IPS-18c (cell line): Measurements from ENCODE around the gene MAGEA9B.
"Not testable (repeated sequence)": the region's sequence is repeated elsewhere in the genome, so short reads cannot be mapped to it uniquely, and the experiment has no call there.

Source experiments
- H3K4me3 ChIP-seq: 2 replicates; pipeline ENCODE4 v1.7.0; 2013; ENCODE audit warnings: low read depth, mild to moderate bottlenecking, low read length, moderate library complexity; ENCODE audit not compliant: insufficient read depth
- H3K9me3 ChIP-seq: one replicate; pipeline ENCODE4 v1.6.1; 2013; ENCODE audit warnings: mild to moderate bottlenecking, low read length, moderate library complexity; ENCODE audit not compliant: control insufficient read depth, insufficient read depth

MAGEA9B gene

GRCh38 chrX:149587359-149587758 lies at the start of gene MAGEA9B:
TSS of gene MAGEA9B (minus strand) at chrX:149587459. CDS start at chrX:149583179, 4,280 bp downstream.
- H3K9me3 ChIP-seq, H3K4me3 ChIP-seq: not testable (repeated sequence)

GRCh38 chrX:149633511-149633910 lies 46.3 kb upstream of the MAGEA9B start:
- H3K9me3 ChIP-seq, result peaks cover 6% of the 10 kb centered on the region
- no peak overlapping the region; the same call in 1 of the 2 replicates for H3K4me3 ChIP-seq

GRCh38 chrX:149631234-149632165 lies 44.2 kb upstream of the MAGEA9B start, which contains the start of gene TMEM185A:
TSS of gene TMEM185A (minus strand) at chrX:149631792. CDS start at chrX:149631580, 212 bp downstream.
- Histone ChIP-seq H3K4me3 (peak within 1 kb of the TSS; percentile 61), H3K9me3 (peaks cover 8% of the 10 kb centered on the region)

- Histone ChIP-seq H3K9me3 (peaks cover 8% of the 10 kb centered on the region), H3K4me3 (peak overlapping the region; percentile 59)
Observed at GRCh38 chrX:149630681-149631233, 43.5 kb upstream of the MAGEA9B start.

GRCh38 chrX:149629730-149630387 lies 42.6 kb upstream of the MAGEA9B start:
- no peak overlapping the region for H3K4me3 ChIP-seq
- H3K9me3 ChIP-seq, result peaks cover 8% of the 10 kb centered on the region

GRCh38 chrX:149628768-149629167 lies 41.5 kb upstream of the MAGEA9B start:
- Histone ChIP-seq H3K9me3 (peaks cover 8% of the 10 kb centered on the region), H3K4me3 (no peak overlapping the region)

- no peak overlapping the region for H3K4me3 ChIP-seq
- H3K9me3 ChIP-seq, result peaks cover 8% of the 10 kb centered on the region
Observed at GRCh38 chrX:149628280-149628679, 41.0 kb upstream of the MAGEA9B start.

- not testable (repeated sequence) for H3K4me3 ChIP-seq, H3K9me3 ChIP-seq
Observed at GRCh38 chrX:149626829-149627228, 39.6 kb upstream of the MAGEA9B start.

GRCh38 chrX:149619662-149620061 lies 32.4 kb upstream of the MAGEA9B start:
- H3K9me3 ChIP-seq, H3K4me3 ChIP-seq: not testable (repeated sequence)

- Histone ChIP-seq H3K9me3 (no peaks in the 10 kb centered on the region), H3K4me3 (no peak overlapping the region)
Observed at GRCh38 chrX:149618871-149619270, 31.6 kb upstream of the MAGEA9B start.

GRCh38 chrX:149611623-149612175 lies 24.4 kb upstream of the MAGEA9B start:
- no peak overlapping the region for H3K4me3 ChIP-seq
- H3K9me3 ChIP-seq, result no peaks in the 10 kb centered on the region

- Histone ChIP-seq H3K9me3 (no peaks in the 10 kb centered on the region), H3K4me3 (no peak overlapping the region)
Observed at GRCh38 chrX:149610511-149610910, 23.3 kb upstream of the MAGEA9B start.

GRCh38 chrX:149607699-149608098 lies 20.4 kb upstream of the MAGEA9B start:
- Histone ChIP-seq H3K9me3 (no peaks in the 10 kb centered on the region), H3K4me3 (no peak overlapping the region)

GRCh38 chrX:149605248-149605885 lies 18.1 kb upstream of the MAGEA9B start:
- H3K9me3 ChIP-seq, H3K4me3 ChIP-seq: not testable (repeated sequence)

GRCh38 chrX:149598603-149599002 lies 11.3 kb upstream of the MAGEA9B start:
- H3K4me3 ChIP-seq, H3K9me3 ChIP-seq: not testable (repeated sequence)

GRCh38 chrX:149595943-149596342 lies 8.7 kb upstream of the MAGEA9B start:
- H3K4me3 ChIP-seq, H3K9me3 ChIP-seq: not testable (repeated sequence)

- H3K9me3 ChIP-seq, H3K4me3 ChIP-seq: not testable (repeated sequence)
Observed at GRCh38 chrX:149595214-149595613, 8.0 kb upstream of the MAGEA9B start, which contains the start of gene HSFX2. TSS of gene HSFX2 (minus strand) at chrX:149595314. CDS start at chrX:149594700, 614 bp downstream.
